GM06990 (cell line): ENCODE measurements around the gene CLN3.
A peak's percentile ranks its signal among the peaks of the same experiment; 100 is the strongest.
"Not testable (repeated sequence)": the region's sequence is repeated elsewhere in the genome, so short reads cannot be mapped to it uniquely, and the experiment has no call there.

Experiments used
- DNase-seq: peaks from one replicate; pipeline ENCODE4 v3.0.0-alpha.2; 2011; ENCODE audit not compliant: insufficient read length; ENCODE audit errors: extremely low read depth
- H3K27me3 ChIP-seq: replicated peaks from 2 replicates; pipeline ENCODE4 v1.6.0; 2011; ENCODE audit warnings: low read length; ENCODE audit not compliant: control insufficient read depth, insufficient read depth
- H3K36me3 ChIP-seq: 2 replicates; pipeline ENCODE4 v1.5.1; 2011; ENCODE audit warnings: low read length; ENCODE audit not compliant: control insufficient read depth, insufficient read depth
- H3K4me3 ChIP-seq: replicated peaks from 2 replicates; pipeline ENCODE4 v1.5.1; 2011; ENCODE audit warnings: low read depth, mild to moderate bottlenecking, control low read depth, low read length
- TF ChIP-seq, protein P1 (sequence below): IDR thresholded peaks from 2 replicates; pipeline ENCODE4 v1.5.1; 2011; ENCODE audit warnings: low read length, control low read depth, mild to moderate bottlenecking, inconsistent platforms; ENCODE audit not compliant: insufficient read depth, poor library complexity, severe bottlenecking

Gene CLN3

DNA sequence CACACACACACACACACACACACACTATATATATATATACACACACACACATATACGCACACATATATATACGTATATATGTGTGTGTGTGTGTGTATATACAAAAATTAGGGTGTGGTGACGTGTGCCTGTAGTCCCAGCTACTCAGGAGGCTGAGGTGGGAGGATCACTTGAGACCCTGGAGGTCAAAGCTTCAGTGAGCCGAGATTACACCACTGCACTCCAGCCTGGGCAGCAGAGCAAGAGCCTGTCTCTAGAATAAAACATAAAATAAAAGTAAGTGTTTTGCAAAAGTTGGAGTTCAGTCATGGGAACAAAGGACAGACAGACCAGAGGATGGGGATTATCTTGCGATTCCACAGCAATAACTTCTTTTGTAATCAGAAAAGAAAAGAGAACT is 36.1 kb upstream of the CLN3 start:
- no peak for DNase-seq
- TF ChIP-seq, protein P1, sequence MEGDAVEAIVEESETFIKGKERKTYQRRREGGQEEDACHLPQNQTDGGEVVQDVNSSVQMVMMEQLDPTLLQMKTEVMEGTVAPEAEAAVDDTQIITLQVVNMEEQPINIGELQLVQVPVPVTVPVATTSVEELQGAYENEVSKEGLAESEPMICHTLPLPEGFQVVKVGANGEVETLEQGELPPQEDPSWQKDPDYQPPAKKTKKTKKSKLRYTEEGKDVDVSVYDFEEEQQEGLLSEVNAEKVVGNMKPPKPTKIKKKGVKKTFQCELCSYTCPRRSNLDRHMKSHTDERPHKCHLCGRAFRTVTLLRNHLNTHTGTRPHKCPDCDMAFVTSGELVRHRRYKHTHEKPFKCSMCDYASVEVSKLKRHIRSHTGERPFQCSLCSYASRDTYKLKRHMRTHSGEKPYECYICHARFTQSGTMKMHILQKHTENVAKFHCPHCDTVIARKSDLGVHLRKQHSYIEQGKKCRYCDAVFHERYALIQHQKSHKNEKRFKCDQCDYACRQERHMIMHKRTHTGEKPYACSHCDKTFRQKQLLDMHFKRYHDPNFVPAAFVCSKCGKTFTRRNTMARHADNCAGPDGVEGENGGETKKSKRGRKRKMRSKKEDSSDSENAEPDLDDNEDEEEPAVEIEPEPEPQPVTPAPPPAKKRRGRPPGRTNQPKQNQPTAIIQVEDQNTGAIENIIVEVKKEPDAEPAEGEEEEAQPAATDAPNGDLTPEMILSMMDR, result no peak
- Histone ChIP-seq H3K27me3 (no peaks in the 10 kb centered on the region), H3K36me3 (no peaks in the 10 kb centered on the region), H3K4me3 (no peak overlapping the region)

DNA sequence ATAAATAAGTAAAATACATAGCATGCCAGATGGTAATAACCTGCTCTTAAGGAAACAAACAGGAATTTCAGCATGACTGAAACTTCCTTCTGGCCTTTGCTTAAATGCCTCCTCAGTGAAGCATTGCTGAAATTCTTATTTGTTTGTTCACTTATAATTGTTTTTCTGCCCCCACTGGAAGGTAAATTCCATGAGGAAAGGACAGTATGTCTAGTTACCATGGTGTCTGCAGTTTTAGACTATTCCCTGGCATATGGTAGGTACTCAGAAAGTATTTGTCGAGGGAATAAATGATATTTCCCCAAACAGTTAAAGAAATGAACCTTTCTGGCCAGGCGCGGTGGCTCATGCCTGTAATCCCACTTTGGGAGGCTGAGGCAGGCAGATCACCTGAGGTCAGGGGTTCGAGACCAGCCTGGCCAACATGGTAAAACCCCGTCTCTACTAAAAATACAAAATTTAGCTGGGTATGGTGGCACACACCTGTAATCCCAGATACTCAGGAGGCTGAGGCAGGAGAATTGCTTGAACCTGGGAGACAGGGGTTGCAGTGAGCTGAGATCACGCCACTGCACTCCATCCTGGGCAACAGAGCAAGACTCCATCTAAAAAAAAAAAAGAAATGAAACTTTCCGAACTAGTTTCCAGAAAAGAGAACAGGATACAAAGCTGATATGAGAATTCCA is 35.4 kb upstream of the CLN3 start:
- not testable (repeated sequence) for DNase-seq, H3K36me3 ChIP-seq, H3K27me3 ChIP-seq, H3K4me3 ChIP-seq

DNA sequence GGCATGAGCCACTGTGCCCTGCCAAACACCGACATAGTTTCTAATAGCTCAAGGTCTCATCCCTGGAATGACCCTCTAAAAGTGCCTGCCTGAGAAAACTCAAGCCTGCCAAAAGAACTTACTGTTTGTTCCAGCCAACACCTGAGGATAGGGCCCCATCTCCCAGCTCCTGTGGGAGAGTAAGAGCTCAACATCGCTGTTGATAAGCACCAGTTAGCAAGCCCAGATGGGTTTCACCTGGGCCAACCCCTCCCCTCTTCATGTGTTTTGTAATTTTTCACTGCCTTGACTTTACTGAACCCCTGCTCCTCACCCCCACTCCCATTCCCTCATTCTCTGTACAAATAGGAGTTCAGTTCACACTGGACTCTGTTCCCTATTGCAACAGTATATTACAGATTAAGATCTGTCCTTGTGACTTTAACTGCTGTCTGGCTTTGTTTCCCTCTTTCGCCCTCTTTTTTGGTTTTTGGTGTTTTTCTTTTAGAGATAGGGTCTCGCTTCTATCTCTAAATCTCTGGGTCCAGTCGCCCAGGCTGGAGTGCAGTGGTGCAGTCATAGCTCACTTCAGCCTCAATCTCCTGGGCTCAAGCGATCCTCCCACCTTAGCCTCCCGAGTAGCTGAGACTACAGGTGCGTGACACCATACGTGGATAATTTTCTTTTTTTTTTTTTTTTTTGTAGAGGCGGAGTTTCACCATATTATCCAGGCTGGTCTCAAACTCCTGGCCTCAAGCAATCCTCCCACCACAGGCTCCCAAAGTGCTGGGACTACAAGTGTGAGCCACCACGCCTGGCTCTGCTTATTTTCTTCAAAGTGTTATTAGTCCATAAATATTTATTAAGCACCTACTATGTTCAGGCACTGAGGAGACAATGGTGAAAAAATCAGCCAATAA is 34.6 kb upstream of the CLN3 start:
- Histone ChIP-seq H3K4me3 (no peak overlapping the region), H3K36me3 (no peaks in the 10 kb centered on the region), H3K27me3 (no peaks in the 10 kb centered on the region)
- TF ChIP-seq, protein P1, result no peak
- no peak for DNase-seq

DNA sequence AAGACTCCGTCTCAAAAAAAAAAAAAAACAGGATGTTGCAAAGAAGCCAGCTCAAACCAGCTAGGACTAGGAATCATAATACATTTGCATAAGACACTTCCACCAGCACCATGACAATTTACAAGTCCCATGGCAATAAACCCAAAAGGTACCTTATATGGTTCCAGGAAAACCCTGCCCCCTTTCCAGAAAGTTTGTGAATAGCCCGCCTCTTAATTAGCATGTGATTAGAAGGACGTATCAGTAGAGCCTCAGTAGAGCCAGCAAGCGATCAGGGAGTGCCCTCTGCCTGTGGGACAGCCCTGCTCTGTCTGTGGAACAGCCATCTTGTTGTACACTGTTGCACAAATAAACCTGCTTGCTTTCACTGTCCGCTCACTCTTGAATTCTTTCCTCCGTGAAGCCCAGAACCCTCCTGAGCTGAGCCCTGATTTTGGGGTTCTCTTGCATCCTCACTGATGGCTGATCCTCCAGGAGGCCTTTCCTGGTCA is 32.9 kb upstream of the CLN3 start:
- no peak for DNase-seq
- TF ChIP-seq, protein P1, result peak; percentile 1
- H3K4me3 ChIP-seq, result no peak overlapping the region
- H3K27me3 ChIP-seq, result no peaks in the 10 kb centered on the region
- H3K36me3 ChIP-seq, result no peaks in the 10 kb centered on the region

DNA sequence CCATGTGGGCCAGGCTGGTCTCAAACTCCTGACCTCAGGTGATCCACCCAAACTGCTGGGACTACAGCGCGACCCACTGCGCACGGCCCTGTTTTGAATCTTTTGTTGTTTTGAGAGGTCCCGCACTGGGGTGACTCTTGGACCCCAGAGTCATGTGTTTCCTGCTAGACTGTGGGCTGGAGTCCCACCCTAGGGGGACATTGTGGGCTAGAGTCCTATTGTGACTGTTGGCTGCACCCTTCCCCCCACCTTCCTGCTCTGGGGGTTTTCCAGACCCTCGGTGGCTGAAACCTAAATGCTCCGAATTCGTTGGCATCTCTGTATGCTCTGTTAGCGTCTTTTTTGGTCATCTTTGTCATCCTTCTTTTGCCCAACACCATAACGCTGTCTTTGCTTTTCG is 30.9 kb upstream of the CLN3 start:
- Histone ChIP-seq H3K27me3 (no peaks in the 10 kb centered on the region), H3K4me3 (no peak overlapping the region), H3K36me3 (no peaks in the 10 kb centered on the region)
- TF ChIP-seq, protein P1, result no peak
- peak; percentile 26 for DNase-seq

DNA sequence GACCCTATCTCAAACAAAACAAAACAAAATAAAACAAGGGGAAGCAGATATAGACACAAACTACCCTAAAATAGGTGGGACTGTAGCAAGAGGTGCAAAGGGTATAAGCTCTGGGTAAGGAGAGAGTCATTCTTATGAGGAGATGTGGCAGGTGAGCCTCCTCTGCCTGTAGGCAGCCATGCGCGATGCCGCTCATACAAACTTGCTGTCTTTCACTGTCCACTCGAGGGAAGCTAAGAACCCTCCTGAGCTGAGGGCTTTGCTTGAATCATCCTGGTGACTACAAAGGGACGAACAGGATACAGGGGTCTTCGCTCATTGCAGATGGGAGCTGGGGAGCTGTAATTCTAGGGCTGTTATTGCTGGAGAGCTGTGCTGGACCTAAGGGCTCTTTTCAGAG is 29.6 kb upstream of the CLN3 start:
- DNase-seq, result no peak
- no peak overlapping the region for H3K4me3 ChIP-seq
- TF ChIP-seq, protein P1, result no peak
- H3K36me3 ChIP-seq, result no peaks in the 10 kb centered on the region
- H3K27me3 ChIP-seq, result no peaks in the 10 kb centered on the region
